Muscle of arm (tissue), 12 donors: ENCODE results near the gene NSG1. TPM values are rescaled to one million over a fixed set of nuclear protein-coding genes. Genes with fewer than 3 reads are reported as not detected.

Experiments used
- DNase-seq: peaks from one replicate; pipeline ENCODE4 v3.0.0-alpha.2; 2013
- polyA plus RNA-seq, 12 donors: library from polyadenylated mRNA; unstranded; fragments of 120-200 nt; gene quantifications; one replicate each; pipeline ENCODE4 v1.2.1, GENCODE V29; 2013; ENCODE audit not compliant: insufficient read length in 12 of 12

The NSG1 gene
- polyA plus RNA-seq, 12 donors: 1.3 to 40.3 (median 3.5) TPM; not detected in 1

DNA sequence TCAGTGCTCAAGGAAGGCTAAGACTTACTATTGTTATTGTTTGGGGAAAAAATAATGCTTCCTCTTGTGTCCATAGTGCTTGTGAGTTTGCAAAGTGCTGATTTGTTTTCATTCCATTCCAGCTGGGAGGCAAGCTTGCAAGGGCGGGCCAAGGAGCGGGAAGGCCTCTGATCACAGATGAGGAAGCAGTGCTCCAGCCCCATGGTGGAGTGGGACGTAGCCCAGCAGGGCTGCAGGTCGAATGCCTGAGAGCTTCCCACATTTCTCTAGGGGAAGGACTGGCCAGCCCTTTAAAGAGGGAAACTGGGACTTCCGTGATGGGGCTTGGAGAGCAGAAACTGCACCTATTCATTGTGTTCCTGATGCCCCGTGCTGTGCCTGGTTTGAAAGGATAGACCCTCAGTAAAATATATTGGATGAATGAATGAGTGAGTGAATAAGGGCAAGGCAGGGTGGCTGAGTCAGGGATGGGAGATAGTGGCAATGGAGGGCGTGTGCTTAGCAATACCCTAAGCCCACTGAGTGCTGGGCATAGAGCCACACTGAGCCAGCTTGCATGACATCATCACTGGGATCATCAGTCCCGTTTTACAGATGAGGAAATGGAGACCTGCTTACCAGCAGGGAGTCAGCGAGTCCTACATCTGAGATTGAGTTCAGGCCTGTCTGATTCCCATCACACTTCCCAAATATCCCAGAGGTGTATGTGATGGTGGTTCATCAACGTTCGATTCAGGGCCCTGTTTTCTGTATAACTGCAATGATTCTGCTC is 17.9 kb upstream of the NSG1 start:
- DNase-seq: no peak

DNA sequence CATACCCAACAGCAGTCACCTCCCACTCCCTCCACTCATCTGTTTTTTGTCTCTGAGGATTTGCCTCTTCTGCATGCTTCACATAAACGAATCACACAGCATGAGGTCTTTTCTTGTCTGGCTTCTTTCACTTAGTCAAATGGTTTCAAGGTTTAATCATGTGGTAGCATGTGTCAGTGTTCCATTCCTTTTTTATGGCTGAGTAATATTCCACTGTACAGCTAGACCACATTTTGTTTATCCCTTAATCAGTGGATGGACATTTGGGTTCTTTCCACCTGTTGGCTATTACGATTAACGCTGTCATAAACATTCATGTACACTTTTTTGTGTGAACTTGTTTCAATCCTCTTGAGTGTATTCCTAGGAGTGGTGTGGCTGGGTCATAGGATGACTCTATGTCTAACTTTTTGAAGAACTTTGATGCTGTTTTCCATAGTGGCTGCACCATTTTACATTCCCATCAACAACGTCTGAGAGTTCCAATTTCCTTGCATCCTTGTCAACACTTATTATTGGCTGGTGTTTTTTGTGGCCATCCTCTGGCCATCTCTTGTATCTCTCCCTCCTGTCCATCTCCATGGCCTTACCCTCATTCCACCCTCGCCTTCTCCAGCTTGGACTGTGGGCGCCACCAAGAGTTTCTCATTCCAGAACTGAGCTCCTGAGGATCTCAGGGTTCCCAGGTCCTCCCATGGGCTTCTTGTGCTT is 12.4 kb upstream of the NSG1 start:
- no peak for DNase-seq

DNA sequence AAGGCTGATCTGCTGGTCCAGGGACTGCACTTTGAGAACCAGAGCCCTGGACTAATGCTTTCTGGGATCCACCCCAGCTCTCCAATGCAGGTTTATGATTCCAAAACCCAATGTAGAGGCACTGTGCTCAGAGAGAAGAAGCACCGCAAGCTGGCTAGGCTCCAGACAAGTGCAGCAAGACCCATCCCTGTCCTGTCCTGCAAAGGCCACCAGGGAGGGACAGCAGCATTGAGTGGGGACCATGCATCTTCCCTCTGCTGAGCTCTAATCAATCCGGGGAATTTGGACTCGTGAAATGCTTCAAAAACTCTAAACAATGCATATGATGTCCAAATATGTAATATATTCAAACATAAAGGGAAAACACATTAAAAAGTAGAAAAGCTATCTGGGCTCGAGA is 10.8 kb upstream of the NSG1 start:
- DNase-seq: no peak

DNA sequence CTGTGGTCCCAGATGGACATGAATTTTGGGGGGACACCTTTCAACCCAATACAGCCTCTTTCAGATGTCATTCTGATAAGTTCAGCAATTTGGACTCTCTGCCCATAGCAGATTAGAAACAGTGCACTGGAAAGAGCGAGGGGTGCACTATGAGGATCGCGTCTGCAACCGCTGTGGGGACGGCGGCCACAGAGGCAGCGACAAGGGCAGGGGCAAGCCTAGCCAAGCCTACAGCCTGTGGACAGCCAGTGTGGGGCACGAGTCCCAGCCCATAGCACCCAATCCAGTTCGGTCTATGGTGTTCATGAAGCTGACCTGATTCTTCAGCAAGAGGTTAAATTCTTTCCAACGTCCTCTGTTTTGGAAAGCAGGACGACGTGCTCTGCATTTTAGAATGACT is 9.7 kb upstream of the NSG1 start:
- DNase-seq: no peak

DNA sequence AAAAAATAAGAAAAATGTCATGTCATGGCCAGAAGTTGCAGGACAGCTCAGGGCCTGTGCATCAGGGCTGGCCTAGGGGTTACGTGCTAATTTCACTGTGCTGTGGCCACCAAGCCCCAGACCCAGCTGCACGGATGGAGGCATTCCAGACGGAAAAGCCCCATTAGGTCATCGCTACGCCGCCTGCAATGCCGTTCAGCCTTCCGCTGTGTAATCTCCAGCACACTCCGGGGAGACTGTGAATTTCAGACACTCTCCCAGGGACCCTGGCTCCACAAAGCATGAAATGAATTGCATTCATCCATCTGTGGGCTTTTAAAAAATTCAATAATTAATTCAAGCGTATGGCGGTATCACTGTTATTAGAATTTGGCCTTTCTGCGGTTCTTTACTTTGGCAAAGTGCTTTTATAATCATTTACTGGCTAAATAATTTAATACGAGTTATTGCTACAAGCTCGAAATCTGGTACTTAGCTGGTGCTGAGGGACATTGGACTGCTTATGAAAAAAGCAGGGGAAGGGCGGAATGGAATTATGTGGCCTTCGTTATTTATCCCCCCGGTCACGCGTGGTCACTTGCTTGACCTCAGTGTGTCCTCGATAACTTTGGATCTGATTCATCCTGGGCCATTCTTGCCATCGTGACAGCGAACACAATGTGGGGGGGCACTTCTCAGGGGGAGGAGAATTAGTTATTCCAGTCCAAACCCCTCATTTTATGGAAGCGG is 9.0 kb upstream of the NSG1 start:
- DNase-seq: peak; percentile 78

DNA sequence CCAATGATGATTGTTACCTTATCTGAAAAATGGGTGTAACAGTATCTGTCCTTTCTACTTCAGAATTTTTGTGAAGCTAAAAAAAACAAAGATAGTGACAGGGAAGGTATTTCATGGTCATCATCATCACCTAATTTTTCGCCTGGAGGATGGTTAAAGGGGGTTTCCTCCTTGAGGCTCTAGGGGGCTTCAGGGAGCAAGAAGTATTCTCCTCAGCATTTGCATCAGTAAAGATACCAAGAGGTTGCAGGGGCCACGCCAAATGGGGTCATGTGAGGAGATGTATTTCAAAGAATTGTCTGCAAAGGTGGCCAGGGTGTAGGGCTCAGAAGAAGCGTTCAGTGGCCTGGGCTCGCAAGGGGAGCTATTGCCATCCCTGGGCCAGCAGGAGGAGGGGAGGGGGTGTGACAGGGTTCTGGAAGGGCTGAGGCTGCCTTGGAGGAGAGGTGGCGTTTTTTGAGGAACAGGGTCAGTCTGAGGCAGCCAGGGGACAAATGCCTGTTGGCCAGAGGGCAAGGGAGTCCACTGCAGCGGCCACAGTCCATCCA is 7.3 kb upstream of the NSG1 start:
- no peak for DNase-seq

DNA sequence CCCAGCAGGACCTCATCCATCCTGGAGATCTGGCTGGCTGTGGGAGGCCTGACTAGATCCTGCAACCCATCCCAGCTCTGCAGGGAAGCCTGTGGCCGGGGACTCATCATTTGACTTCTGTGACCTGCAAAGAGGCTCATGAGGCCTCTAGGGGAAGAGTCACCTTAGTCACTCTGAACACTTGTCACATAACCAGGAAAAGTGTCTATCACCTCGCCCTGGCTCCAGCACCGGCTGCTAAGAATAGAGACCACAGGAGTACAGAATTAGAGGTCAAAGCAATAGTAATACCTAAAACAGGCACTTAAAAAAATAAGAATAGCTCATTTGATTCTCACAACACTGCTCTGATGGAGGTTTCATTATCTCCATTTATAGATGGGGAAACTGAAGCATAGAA is 3.8 kb upstream of the NSG1 start:
- no peak for DNase-seq

DNA sequence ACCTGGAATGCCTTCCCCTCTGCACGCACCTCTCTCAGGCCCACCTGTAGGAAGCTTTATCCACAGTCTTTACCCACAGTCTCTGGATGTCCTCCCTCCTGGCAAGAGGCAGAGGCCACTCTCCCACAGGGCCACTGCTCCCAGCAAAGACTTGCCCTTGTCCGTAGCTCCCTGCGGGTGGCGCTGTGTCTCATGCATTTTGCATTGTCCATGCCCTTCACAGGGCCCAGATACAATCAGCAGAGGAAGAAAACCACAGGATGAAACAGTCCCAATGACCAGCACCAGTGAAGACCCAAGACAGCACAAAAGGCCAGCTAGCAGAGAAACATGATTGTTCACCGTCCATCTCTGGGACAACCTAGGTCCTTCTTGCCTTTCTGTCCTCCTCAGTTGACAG is 2.1 kb upstream of the NSG1 start:
- DNase-seq: no peak

DNA sequence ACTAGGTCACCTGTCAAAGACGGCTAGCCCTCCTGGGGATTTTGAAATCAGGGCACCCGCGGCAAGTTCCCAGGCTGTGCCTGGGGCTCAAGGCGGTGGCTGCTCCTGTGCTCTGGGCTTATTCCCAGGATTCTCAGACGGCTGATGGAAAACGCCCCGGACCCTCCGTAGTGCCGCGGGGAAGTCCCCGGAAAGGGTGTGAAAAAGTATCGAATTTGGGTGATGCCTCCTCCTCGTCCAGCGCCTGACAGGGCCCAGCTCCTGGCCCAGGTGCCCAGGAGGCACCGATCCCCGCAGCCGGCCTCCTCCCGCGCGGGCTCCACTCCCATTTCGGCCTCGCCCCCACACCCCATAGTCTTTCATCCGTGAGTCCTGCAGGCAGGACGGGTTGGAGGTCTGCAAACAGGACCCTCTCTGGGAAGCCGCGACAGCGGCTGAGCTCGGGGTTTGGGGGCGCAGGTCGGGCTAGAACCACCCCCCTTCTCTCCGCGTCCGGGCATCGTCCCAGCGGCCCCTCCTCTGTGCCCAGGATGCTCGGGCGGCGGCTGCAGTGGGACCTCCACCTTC is 1.1 kb upstream of the NSG1 start:
- DNase-seq: no peak

DNA sequence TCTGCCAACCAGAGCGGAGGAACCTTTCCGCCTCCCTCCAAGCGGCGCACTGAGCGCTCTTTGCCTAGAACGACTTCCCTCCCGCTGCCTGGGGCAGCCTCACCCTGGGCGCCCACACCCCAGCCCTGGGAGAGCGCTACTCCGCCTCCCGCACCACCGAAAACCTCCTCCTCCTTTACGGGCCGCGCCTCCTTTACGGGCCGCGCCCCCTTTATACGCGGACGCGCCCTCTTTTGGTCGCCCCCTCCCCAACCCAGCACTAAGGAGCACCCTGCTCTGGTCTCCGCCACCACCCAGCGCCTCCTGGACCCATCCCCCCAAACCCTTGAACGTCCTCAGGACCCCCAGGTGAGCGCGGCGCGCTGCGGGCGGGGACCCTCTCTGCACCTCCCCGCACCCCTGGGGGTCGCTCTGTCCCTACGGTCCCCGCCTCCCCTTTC is 586 bp upstream of the NSG1 start:
- no peak for DNase-seq

DNA sequence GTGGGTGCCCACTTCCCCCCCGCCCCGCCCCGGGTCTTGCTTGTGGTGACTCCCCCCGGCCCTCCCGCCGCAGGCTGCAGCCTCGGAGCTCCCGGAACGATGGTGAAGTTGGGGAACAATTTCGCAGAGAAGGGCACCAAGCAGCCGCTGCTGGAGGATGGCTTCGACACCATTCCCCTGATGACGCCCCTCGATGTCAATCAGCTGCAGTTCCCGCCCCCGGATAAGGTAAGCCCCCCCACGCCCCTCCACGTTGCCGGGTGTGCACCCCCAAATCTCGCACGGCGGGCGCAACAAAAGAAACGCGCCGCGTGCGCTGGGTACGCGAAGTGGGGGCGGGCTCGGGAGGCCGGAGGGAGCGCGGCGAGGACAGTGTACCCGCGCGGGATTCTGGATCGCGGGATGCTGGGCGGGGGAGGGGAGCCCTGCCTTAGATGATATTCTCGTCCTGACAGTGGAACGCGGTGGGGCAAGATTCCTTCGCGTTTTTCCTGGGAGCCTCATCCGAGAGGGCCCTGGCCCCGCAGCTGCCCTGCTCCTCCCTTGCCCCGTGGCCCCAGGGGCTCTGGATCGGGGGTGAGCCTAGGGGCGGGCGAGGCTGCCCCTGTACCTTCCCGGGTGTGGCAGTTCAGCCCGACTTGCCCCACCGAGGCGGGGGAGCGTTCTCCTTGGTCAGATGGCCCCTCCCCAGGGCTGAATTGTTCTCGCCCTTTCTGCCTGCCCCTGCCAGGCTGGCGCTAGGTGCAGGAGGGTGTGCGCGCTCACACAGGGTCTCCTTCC is 819 bp downstream of the NSG1 start:
- no peak for DNase-seq

DNA sequence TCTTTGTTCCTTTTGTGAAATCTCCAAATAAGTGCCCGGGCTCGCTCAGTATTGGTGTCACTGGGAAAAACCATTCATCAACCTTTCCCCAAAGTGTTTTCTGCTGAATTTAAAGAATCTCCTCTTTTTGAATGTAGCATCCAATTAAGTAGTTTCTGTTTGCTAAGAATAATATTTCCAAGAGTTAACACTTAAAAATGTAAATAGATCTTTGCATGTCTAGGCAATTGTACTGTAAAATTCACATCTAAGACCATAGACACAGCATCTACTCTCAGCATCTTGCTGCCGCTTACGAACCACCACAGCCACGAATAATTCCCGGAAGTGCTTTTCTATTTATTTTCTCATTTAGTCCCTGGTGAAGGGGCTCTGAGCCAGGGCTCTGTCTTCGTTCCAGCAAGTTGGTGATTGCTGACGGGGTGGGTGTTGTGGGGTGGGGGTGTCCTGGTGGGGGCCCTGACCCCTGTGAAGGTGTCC is 1.4 kb downstream of the NSG1 start:
- no peak for DNase-seq

DNA sequence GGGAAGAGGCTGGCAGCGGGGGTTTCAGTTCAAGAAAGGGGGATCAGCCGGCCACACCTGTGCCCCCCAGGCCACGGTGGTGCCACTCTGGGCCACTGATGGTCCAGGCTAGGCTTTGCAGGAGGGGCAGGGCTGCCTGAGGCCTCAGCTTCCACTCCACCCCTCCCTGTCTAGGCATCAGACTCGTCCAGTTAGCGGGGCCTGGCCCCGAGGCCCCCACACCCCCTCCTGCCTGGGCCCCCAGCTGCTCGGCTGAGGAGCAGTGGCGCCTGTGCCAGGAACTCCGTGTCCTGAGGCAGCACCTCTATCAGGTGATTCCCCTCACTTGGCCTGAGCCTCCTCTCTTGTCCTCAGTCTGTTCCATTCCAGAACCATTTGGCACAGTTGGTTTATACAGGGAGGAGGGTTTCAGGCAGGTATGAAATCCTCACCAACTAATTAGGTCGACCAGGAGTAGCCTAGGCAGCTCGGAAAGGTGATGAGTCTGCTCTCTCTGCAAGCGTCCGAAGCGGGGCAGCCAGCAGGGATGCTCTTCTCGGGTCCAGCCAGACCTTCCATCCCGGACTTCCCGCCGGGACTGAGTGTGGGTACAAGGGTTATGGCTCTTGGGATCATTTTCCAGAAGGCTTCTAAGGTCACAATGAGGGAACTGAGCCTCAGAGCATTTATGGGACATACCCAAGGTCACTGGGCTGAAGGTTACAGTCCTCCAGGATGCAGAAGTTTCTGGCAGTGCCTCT is 2.1 kb downstream of the NSG1 start:
- DNase-seq: no peak

DNA sequence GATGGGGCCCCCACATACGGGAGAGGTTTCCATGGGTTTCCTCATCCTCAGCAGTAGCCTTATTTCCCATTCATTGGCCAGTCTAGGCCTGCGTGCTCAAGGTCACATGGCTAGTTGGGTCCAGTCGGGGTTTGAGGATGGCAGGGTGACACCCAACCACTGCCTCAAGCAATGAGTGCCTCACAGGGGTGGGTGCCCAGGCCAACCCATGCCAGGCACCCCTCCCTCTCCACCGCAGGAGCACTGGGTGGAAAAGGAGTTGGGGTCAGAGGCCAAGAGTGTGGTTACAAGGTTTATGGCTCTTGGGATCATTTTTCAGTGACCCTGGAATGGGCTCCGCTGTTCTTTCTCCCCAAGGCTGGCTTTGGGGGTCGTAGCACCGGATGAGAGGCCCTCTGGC is 3.1 kb downstream of the NSG1 start:
- DNase-seq: no peak

DNA sequence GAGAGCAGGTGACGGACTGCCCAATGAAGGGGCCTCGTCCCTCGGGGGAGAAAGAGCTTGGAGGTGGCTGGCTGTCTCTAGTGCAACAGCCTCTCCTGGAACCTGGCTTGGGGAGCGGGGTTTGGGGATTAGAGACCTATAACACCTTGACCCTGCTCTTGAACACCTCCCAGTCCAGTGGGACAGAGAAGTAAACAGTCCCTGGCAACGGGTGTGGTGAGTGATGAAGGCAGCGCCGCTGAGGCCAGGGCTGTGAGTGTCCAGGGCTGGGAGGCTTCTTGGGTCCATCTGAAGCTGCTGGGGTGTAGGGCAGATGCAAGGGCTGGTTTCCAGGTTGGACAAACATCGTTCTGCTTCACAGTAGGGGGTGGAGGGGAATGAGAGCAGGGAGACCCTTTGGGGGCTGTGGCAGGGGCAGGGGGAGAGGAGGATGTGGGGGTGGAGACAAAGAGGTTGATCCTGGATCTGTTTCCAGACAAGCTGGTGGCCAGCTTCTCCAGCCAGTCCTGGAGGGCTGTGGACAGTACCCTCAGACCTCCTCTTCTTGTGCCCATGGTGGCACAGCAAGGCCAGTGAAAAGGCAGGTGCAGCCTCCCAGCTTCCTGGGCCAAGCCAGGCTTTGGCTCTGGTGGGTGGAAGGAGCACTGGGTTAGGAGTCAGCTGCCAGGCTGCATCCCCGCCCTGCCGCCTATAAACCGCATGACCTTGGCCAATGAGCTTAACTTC is 3.8 kb downstream of the NSG1 start:
- DNase-seq: no peak

DNA sequence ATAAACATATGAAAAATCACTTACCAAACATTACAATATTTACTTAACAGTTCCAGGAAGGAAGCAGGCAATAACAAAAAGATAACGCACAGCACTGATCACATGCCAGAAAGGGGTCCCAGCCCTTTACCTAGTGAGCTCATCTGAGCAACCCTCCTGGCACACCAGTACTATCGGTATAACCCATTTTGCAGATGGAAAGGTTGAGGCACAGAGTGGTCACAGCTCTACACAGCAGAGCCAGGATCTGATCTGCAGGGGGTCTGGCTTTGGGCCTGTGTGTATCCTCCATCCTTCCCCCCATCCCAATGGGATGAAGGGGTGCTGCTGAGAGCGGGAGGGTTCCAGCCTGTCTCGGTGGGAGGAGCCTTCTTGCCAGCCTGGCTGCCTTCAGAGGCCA is 5.0 kb downstream of the NSG1 start:
- DNase-seq: no peak

DNA sequence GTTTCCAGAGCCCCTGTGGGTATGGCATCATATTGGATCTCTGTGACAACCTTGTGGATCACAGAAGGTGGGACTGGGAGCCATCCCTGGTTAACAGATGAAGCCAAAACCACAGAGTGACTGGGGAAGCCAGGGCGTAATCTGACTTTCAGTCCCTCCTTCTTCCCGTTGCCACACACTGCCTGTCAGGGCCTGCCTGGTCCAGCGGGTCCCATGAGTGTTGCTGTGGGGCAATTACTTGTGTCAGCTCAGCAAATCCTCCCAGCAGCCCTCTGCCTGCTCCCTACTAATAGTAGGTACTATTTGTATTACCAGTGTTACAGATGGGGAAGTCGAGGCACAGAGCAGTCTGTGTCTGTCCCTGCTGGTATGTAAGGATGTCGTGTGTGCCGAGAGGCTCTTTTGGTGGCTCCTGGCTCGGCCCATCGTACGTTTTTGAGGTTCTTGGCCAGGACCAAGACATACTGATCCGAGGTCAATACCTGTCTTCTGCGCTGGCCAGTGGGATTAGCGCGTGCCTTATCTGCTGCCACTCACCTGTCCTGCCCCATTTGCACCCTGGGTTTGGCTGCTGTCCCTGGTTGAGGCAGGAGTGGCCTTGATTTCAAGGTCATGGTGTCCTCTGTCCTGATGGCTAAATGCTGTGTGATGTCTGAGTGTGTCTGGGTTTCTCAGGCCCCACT is 5.7 kb downstream of the NSG1 start:
- no peak for DNase-seq

DNA sequence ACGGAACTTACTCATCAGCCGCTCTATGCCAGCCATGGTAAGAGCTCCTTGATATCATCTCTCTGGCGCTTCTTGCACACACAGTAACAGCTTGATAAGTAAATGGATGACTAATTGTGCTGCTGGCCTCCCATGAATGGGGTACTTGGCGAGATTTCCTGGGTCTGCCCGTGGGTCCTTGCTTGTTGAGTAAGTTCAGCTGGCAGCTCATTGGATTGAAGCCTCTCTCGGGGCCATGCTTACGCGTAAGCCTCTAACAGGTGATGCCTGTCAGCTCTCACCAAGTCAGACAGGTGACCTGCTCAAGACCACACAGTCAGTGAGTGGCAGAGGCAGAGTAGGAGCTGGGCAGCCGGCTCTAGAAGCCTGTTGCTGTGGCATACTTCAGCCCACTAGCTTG is 7.7 kb downstream of the NSG1 start:
- no peak for DNase-seq

DNA sequence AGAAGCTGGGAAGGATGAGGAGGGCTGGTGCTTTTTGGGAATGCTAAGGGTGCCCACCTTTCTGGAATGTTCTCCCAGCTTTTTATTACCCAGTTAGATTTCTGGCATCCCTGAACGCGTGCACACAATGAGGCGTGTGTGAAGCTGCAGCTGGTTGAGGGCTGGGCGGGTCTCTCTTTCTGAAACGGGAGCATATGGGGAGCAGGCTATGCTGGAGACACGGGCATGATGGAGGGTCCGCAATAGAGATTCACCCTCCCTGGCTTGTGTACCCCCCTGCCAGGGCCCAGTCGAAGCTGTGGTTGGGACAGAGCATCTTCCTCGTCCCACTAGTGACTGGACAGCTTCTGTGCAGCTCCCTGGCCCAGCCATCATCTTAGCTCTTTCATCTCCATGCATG is 8.5 kb downstream of the NSG1 start:
- DNase-seq: no peak
